T-helper 22 cell (primary cell): ENCODE results near the gene RAN.
"Not testable (repeated sequence)": the region's sequence is repeated elsewhere in the genome, so short reads cannot be mapped to it uniquely, and the experiment has no call there.

ENCODE experiments used
- DNase-seq: peaks from one replicate; pipeline ENCODE4 v3.0.0-alpha.2; 2020; ENCODE audit warnings: low read depth

RAN gene

DNA sequence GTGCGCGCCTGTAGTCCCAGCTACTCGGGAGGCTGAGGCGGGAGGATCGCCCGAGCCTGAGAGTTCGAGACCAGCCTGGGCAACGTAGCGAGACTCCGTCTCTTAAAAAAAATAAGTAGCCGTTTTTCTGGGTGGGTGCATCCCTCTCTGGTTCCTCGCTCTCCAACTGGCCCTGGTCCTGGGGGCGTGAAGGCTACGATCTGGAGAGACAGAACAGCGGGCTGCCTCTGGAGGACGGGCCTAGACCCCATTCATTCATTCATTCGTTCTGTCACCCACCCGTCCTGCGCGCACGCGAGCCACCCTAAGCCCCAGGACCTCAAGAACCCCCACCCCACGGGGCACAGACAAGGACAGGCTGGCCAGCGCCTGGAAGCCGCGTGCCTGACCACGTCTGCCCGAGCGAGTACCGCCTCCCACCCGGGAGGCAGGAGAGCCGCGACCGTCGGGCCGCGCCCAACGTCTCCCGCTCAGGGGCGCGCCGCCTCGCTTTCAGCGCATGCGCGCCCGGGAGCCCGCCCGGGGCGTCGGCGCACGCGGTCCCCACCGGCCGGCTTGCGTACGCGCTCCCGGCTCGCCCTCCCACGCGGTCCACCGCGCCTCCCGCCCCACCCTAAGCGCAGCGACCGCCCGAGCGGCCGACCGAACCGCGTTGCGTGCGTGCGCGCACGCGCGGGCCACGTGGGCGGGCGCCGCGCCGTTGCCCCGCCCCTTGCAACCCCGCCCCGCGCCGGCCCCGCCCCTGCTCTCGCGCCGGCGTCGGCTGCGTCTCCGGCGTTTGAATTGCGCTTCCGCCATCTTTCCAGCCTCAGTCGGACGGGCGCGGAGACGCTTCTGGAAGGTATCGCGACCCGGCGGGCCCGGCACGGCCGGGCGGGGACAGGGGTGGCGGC lies at the start of gene RAN:
TSS of gene RAN (plus strand) at position 781 of the 893 bp plus-strand sequence. CDS start 528 bp downstream, outside the sequence.
- DNase-seq = peak; percentile 88

- DNase-seq = no peak
Measured at GRCh38 chr12:130825771-130826150, 46.1 kb upstream of the RAN start.

GRCh38 chr12:130826151-130826801 lies 45.6 kb upstream of the RAN start:
- DNase-seq = peak; percentile 39

GRCh38 chr12:130827432-130827831 lies 44.4 kb upstream of the RAN start:
- DNase-seq = no peak

- no peak for DNase-seq
Measured at GRCh38 chr12:130828895-130829294, 43.0 kb upstream of the RAN start.

DNA sequence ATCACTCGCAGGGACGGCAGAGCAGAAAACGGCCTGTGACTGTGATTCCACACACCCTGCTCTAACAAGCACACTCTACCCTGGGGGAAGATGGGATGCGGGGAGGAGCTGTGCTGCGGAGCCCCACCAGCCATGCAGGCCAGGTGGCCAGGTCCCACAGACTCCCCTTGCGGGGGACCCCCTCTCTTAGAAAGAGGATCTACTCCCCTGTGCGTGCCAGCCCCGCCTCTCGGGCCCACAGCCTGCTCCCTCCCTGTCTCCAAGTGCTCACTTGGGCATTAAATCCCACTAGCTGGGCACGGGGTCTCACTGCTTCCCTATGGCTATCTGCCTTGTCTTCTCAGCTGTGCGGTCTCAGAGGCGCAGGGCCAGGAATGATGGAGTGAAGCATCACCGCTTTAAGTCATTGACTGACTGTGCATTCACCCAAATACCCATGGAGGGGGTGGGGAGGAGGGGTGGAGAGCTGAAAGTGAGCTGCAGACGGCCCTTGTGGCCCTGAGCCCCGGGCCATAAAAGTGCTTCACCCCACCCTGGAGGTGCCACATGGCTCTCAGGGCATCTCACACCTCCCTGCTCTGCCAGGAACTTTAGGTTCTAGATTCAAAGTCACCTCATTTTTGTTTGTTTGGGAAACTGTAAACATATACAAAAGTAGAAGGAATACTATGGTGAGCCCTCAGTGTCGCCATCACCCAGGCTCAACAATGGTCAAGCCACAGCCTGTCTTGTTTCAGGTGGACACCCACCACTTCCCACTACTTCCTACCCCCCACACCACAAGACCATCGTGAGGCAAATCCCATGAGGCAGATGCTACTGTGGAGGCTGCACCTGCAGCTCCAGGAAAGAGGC lies 42.2 kb upstream of the RAN start:
- no peak for DNase-seq

GRCh38 chr12:130830246-130830551 lies 41.7 kb upstream of the RAN start:
- DNase-seq = no peak

- DNase-seq = no peak
Measured at GRCh38 chr12:130831246-130831645, 40.6 kb upstream of the RAN start.

DNA sequence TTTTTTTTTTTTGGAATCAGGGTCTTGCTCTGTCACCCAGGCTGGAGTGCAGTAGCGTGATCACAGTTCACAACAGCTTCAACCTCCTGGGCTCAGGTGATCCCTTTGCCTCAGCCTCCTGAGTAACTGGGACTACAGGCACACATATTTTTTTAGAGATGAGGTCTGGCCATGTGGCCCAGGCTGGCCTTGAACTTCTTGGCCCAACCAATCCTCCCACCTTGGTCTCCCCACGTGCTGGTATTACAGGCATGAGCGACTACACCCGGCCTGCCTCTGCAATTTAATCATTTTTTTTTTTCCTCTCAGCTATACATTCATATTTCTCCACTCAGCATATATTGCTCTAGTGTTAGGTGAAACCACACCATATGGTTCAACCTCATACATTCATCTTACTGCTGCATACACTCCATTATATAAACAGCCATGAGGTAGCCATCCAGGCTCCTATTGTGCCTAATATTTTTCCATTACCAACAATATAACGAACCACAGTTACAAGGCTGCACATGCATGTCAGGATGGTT lies 39.9 kb upstream of the RAN start:
- no peak for DNase-seq

GRCh38 chr12:130832561-130833209 lies 39.2 kb upstream of the RAN start:
- DNase-seq = no peak

- DNase-seq = no peak
Measured at GRCh38 chr12:130835011-130835410, 36.9 kb upstream of the RAN start.

DNA sequence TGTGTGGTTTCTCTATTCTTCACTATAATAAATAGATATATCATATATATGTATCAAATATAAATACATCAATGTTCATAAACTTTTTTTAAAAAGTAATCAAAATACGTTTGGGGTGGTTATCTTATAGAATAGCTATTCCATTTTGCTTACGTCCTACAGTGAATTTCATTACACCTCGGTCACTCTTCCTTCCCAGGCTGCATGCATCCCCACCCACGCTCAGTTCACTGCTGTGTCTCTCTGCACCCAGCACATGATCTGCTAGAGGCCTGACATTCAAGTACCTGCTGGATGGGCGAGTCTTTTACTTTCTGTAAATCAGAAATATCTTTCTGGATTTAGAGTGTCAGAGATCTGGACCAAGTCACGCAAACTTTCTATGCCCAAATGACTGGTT lies 36.4 kb upstream of the RAN start:
- no peak for DNase-seq

GRCh38 chr12:130838284-130838950 lies 33.4 kb upstream of the RAN start:
- DNase-seq = no peak

DNA sequence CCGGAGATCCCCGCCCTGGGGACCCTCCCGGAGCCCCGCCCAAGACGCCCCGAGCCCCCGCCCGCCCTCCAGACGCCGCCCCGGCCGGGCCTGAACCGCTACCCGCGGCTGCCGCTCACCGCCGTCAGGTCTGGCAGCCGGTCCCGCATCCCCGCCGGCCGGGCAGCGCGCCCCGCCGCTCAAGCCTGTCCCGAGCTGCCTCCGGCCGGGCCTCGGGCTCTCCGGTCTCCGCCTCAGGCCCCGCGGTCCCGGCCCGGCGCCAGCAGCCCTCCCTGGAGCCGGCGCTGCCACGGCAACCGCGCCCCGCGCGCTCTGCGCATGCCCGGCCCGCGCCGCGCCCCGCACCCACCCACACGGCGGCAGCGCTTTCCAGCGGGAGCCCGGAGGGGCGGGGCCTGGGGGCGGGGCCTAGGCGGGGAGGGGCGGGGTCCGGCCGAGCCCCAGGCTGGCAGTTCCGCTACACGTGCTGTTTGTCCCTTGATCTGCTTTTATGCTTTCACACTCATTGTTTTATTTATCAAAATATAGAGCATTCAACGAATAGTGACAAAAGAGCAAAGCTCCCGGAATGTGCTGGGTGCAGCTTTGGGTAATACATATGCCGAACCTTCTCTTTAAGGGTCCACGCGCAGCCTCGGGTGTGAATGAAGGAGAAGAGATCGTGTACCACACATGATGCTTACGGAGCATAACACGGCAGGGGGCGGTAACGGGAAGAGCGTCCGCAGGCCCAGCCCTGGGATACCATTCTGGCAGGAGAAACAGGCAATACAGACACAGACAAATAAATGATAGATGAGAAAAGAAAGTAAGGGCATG lies 32.7 kb upstream of the RAN start, which contains the start of gene STX2:
TSS of gene STX2 (minus strand) at position 300 of the 819 bp plus-strand sequence. CDS start at position 149, 151 bp downstream.
- DNase-seq = peak; percentile 79

GRCh38 chr12:130839770-130840404 lies 32.0 kb upstream of the RAN start:
- no peak for DNase-seq

DNA sequence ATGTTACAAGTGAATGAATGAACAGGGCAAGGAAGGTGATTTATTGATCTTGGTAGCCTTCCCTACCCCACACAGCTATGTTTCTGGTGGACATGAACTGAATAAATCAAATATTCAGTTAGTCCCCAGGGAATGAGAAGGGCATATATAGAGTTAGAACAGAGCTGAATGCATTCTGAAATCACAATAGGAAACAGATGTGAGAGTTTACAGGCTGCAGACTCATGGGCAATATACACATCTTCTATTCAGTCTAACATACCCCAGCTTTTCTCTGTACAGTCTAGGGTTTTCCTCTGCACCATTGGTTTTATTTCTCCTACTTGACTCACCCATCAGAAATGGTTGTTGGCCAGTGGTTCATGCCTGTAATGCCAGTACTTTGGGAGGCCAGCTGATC lies 25.5 kb upstream of the RAN start:
- DNase-seq = no peak

DNA sequence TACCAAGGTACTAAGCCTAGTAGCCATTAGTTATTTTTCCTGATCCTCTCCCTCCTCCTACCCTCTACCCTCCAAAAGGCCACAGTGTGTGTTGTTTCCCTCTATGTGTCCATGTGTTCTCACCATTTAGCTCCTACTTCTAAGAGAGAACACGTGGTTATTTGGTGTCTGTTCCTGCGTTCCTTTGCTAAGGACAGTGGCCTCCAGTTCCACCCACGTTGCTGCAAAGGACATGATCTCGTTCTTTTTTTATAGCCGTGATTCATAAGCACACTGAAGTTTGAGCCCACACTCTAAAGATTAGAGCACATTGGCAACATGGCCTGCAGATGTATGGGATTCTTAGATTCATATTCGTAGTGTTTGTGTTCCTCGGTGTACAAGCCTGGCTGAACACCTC lies 24.8 kb upstream of the RAN start:
- no peak for DNase-seq

DNA sequence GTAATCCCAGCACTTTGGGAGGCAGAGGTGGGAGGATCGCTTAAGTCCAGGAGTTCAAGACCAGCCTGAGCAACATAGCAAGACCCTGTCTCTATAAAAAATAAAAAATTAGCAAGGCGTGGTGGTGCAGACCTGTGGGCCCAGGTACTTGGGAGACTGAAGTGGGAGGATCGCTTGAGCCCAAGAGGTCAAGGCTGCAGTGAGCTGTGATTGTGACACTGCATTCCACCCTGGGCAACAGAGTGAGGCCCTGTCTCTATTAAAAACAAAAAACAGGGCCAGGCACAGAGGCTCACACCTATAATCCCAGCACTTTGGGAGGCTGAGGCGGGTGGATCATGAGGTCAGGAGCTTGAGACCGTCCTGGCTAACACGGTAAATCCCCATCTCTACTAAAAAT lies 23.8 kb upstream of the RAN start:
- DNase-seq = not testable (repeated sequence)

GRCh38 chr12:130848785-130849305 lies 23.0 kb upstream of the RAN start:
- not testable (repeated sequence) for DNase-seq
